PC-3 (cell line): ENCODE data around the gene UBE2Q2. TPM values are rescaled to one million over a fixed set of nuclear protein-coding genes. Genes with fewer than 3 reads are reported as not detected.
A peak's percentile ranks its signal among the peaks of the same experiment; 100 is the strongest.

Experiments used
- ATAC-seq: fragments of 200-7000 bp; cut with Tn5 transposase; 2 replicates; pipeline ENCODE4 v1.9.1; 2020; ENCODE audit warnings: mild to moderate bottlenecking, moderate library complexity
- BruUV-seq: library from RNA; stranded (reverse); fragments of 400-500 nt; replicated peaks from 2 replicates; lab custom pipeline; 2021; lab: Mats Ljungman, UMichigan
- CTCF ChIA-PET: fragments of 300-600 bp; sonication (Branson Sonifier 250); formaldehyde crosslinking; loops from one replicate; lab custom pipeline; 2022; ENCODE audit warnings: antibody characterized with exemption; lab: Charles Lee
- POLR2A ChIA-PET: fragments of 300-600 bp; sonication (Branson Sonifier 250); formaldehyde crosslinking; loops from one replicate; lab custom pipeline; 2022; ENCODE audit warnings: antibody characterized with exemption; ENCODE audit not compliant: unreplicated experiment; lab: Charles Lee
- DNase-seq: peaks from one replicate; pipeline ENCODE4 v3.0.0-alpha.2; 2015
- H2AFZ ChIP-seq: fragments of 300-600 bp; sonication (generic); 2 replicates; pipeline ENCODE4 v1.6.0; 2016; ENCODE audit warnings: antibody characterized with exemption, low read length
- H3F3A ChIP-seq: fragments of 300-600 bp; sonication (generic); one replicate; pipeline ENCODE4 v1.6.0; 2017; ENCODE audit warnings: antibody characterized with exemption, low read length, control low read depth, mild to moderate bottlenecking; ENCODE audit not compliant: unreplicated experiment
- H3K27ac ChIP-seq: fragments of 300-600 bp; sonication (generic); 2 replicates; pipeline ENCODE4 v1.5.1; 2016; ENCODE audit warnings: mild to moderate bottlenecking, low read length
- H3K27me3 ChIP-seq: fragments of 300-600 bp; sonication (generic); 2 replicates; pipeline ENCODE4 v1.6.1; 2016; ENCODE audit warnings: low read length, mixed read lengths
- H3K36me3 ChIP-seq: fragments of 300-600 bp; sonication (generic); 2 replicates; pipeline ENCODE4 v1.6.1; 2016; ENCODE audit warnings: low read depth, mixed run types, low read length, mixed read lengths
- H3K4me1 ChIP-seq: fragments of 300-600 bp; sonication (generic); 2 replicates; pipeline ENCODE4 v1.5.1; 2016; ENCODE audit warnings: low read length; ENCODE audit not compliant: insufficient read depth
- H3K4me2 ChIP-seq: fragments of 300-600 bp; sonication (generic); 2 replicates; pipeline ENCODE4 v1.6.0; 2016; ENCODE audit warnings: low read length
- H3K4me3 ChIP-seq: fragments of 300-600 bp; sonication (generic); 2 replicates; pipeline ENCODE4 v1.5.1; 2016; ENCODE audit warnings: mild to moderate bottlenecking, low read length, mixed read lengths
- H3K79me2 ChIP-seq: fragments of 300-600 bp; sonication (generic); 2 replicates; pipeline ENCODE4 v1.6.1; 2017; ENCODE audit warnings: low read length, mixed read lengths
- H3K9ac ChIP-seq: fragments of 300-600 bp; sonication (generic); 2 replicates; pipeline ENCODE4 v1.6.0; 2016; ENCODE audit warnings: mild to moderate bottlenecking, low read length
- H3K9me2 ChIP-seq: fragments of 300-600 bp; sonication (generic); replicated peaks from 2 replicates; pipeline ENCODE4 v1.6.1; 2016; ENCODE audit warnings: mixed run types, low read length, mixed read lengths
- H3K9me3 ChIP-seq: fragments of 300-600 bp; sonication (generic); 2 replicates; pipeline ENCODE4 v1.6.1; 2016; ENCODE audit warnings: low read length, mixed read lengths
- H4K20me1 ChIP-seq: fragments of 300-600 bp; sonication (generic); 2 replicates; pipeline ENCODE4 v1.6.1; 2016; ENCODE audit warnings: low read length, mixed read lengths
- EZH2 ChIP-seq: fragments of 300-600 bp; sonication (generic); IDR thresholded peaks from one replicate; pipeline ENCODE4 v1.6.1; 2017; ENCODE audit warnings: antibody characterized with exemption, mild to moderate bottlenecking, low read length; ENCODE audit not compliant: unreplicated experiment
- EZH2phosphoT487 ChIP-seq: fragments of 300-600 bp; sonication (generic); IDR thresholded peaks from 2 replicates; pipeline ENCODE4 v1.6.1; 2018; ENCODE audit warnings: mild to moderate bottlenecking, antibody characterized with exemption, low read length, borderline replicate concordance
- intact Hi-C: fragments of 100-400 bp; cut with micrococcal nuclease; formaldehyde crosslinking; loops from 2 replicates; pipeline ENCODE4 v1.9.0; 2023
- total RNA-seq: library from RNA; depleted of rRNA; stranded (reverse); fragments of >200 nt; gene quantifications from 2 replicates; pipeline ENCODE4 v1.2.3, GENCODE V29; 2014
- TF ChIP-seq, protein P1 (sequence below): fragments of 300-600 bp; sonication (generic); conservative IDR thresholded peaks from 2 replicates; pipeline ENCODE4 v1.5.1; 2017; ENCODE audit warnings: antibody characterized with exemption, low read depth, mild to moderate bottlenecking, low read length

UBE2Q2 gene
- total RNA-seq, 1 experiment from 2014 or later: 20.3 TPM

DNA sequence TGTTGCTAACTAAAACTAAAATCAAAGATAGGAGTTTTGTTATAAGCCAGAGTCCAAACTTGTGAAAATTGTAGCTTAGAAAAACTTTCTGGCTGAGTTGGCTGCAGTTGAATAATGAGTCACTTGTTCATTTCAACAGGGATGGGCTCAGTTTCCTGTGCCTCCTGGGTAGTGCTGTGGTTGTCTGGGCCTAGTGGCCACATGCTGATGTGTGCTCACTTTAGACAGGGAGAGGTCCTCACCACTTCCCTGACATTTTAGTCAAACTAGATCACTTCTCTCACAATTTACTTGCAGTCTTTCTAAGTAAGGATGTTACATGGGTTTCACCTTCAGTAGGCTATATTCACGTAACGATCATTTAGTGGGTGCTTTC lies 6.3 kb upstream of the UBE2Q2 start:
- peaks cover 12% of the 10 kb centered on the region for H3K4me1 ChIP-seq
- intact Hi-C loops: no loop called here
- no peaks in the 10 kb centered on the region for H3K9me3 ChIP-seq
- no peaks in the 10 kb centered on the region for H3F3A ChIP-seq
- peak overlapping the region; percentile 54 for H2AFZ ChIP-seq
- ATAC-seq: peak; percentile 99
- no peaks in the 10 kb centered on the region for H4K20me1 ChIP-seq
- H3K27me3 ChIP-seq: no peaks in the 10 kb centered on the region
- DNase-seq: peak; percentile 71
- no peaks in the 10 kb centered on the region for H3K79me2 ChIP-seq
- H3K27ac ChIP-seq: peak overlapping the region; percentile 29
- no peak overlapping the region for H3K9ac ChIP-seq
- CTCF ChIA-PET: interaction anchor here (0.6 kb wide), 3 partner anchors 145 to 267 kb away, joined by 3 to 6 read pairs (median 3); no protein-coding TSS in a partner anchor
- BruUV-seq: no TSS peak
- no peak for TF ChIP-seq EZH2phosphoT487
- TF ChIP-seq EZH2: no peak
- TF ChIP-seq, protein P1, sequence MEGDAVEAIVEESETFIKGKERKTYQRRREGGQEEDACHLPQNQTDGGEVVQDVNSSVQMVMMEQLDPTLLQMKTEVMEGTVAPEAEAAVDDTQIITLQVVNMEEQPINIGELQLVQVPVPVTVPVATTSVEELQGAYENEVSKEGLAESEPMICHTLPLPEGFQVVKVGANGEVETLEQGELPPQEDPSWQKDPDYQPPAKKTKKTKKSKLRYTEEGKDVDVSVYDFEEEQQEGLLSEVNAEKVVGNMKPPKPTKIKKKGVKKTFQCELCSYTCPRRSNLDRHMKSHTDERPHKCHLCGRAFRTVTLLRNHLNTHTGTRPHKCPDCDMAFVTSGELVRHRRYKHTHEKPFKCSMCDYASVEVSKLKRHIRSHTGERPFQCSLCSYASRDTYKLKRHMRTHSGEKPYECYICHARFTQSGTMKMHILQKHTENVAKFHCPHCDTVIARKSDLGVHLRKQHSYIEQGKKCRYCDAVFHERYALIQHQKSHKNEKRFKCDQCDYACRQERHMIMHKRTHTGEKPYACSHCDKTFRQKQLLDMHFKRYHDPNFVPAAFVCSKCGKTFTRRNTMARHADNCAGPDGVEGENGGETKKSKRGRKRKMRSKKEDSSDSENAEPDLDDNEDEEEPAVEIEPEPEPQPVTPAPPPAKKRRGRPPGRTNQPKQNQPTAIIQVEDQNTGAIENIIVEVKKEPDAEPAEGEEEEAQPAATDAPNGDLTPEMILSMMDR: no peak
- POLR2A ChIA-PET: interaction anchor here (0.6 kb wide), 1 partner anchor 27 kb away, joined by 3 read pairs; no protein-coding TSS in a partner anchor
- no peaks in the 10 kb centered on the region for H3K9me2 ChIP-seq
- H3K4me2 ChIP-seq: peak overlapping the region; percentile 43
- H3K36me3 ChIP-seq: no peaks in the 10 kb centered on the region
- no peak overlapping the region for H3K4me3 ChIP-seq

GRCh38 chr15:75840659-75841058 lies 2.6 kb upstream of the UBE2Q2 start:
- ATAC-seq (no peak), DNase-seq (peak; percentile 19)
- no peak overlapping the region for H2AFZ ChIP-seq
- H3K9me2 ChIP-seq: no peaks in the 10 kb centered on the region
- H3K27me3 ChIP-seq: no peaks in the 10 kb centered on the region
- TF ChIP-seq EZH2phosphoT487 (no peak), EZH2 (no peak)
- TF ChIP-seq, protein P1: no peak
- H3K4me3 ChIP-seq: no peak overlapping the region
- no peaks in the 10 kb centered on the region for H3K36me3 ChIP-seq
- no peaks in the 10 kb centered on the region for H3K9me3 ChIP-seq
- intact Hi-C loops: loop anchor here (5.0 kb wide), 2 partner anchors 42 to 82 kb away; no protein-coding TSS in a partner anchor
- peaks cover 16% of the 10 kb centered on the region for H3K79me2 ChIP-seq
- H3K9ac ChIP-seq: no peak overlapping the region
- POLR2A ChIA-PET: no interaction called here
- no TSS peak for BruUV-seq
- H3K27ac ChIP-seq: no peak overlapping the region
- CTCF ChIA-PET: no interaction called here
- H3F3A ChIP-seq: no peaks in the 10 kb centered on the region
- peaks cover 23% of the 10 kb centered on the region for H3K4me1 ChIP-seq
- H3K4me2 ChIP-seq: no peak overlapping the region
- peaks cover 14% of the 10 kb centered on the region; the same call in 1 of the 2 replicates for H4K20me1 ChIP-seq

DNA sequence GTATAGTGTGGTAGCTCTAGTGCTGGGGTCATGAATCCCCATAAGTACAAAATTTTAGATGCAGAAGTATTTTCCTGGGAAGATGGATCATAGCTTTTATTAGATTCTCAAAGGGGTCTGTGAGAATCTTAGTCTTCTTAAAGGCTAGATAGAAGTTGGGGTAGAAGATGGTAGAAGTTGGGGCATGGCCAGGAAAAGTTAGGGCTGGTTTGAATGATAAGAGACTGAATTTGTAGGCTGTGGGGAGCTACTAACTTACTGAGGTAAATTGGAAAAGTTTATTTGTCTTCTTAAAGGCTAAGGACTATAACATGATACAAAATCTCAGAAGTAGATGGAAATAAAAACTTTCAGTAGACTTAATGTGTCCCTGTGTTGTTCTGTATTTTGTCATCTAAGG lies 1.6 kb upstream of the UBE2Q2 start:
- no peak for ATAC-seq
- Histone ChIP-seq H3K4me1 (peaks cover 20% of the 10 kb centered on the region), H3K27me3 (no peaks in the 10 kb centered on the region), H3K27ac (no peak overlapping the region), H3K79me2 (peaks cover 26% of the 10 kb centered on the region), H3K4me3 (no peak overlapping the region), H4K20me1 (peaks cover 17% of the 10 kb centered on the region; the same call in 1 of the 2 replicates), H3K9me2 (no peaks in the 10 kb centered on the region), H3K9ac (no peak overlapping the region), H3K9me3 (no peaks in the 10 kb centered on the region), H3F3A (no peaks in the 10 kb centered on the region), H3K4me2 (no peak overlapping the region), H3K36me3 (no peaks in the 10 kb centered on the region), H2AFZ (no peak overlapping the region)
- DNase-seq: no peak
- ChIA-PET CTCF (no interaction called here), POLR2A (no interaction called here)
- BruUV-seq: no TSS peak
- intact Hi-C loops: loop anchor here (5.0 kb wide), 2 partner anchors 41 to 81 kb away; no protein-coding TSS in a partner anchor
- no peak for TF ChIP-seq EZH2
- TF ChIP-seq, protein P1: no peak
- no peak for TF ChIP-seq EZH2phosphoT487
